Testis (tissue), 2 donors: ENCODE results near the gene ROBO1.

Source experiments
- CTCF ChIP-seq, 3 experiments: fragments of 450-650 bp in 2 of 3; fragments of 200-600 bp in 1 of 3; sonication (generic) in 1 of 3; IDR thresholded peaks; one replicate each; pipeline ENCODE4 v1.5.1; 2016 to 2019; ENCODE audit warnings: antibody characterized with exemption in 3 of 3, mild to moderate bottlenecking in 2 of 3, moderate library complexity in 1 of 3
- POLR2A ChIP-seq: fragments of 450-650 bp; IDR thresholded peaks from one replicate; pipeline ENCODE4 v1.6.1; 2017; ENCODE audit warnings: antibody characterized with exemption, mild to moderate bottlenecking, moderate library complexity

GRCh38 chr3:79257791-79258190, 510.0 kb downstream of the ROBO1 start:
- no peak for TF ChIP-seq CTCF (IDR thresholded peaks at IDR 0.05)
- TF ChIP-seq POLR2A, result no peak
